ENCODE data around the gene APOC3. TPM values are rescaled to one million over a fixed set of nuclear protein-coding genes. Genes with fewer than 3 reads are reported as not detected.

APOC3 gene
- total RNA-seq, 1 experiment from 2014 or later: 2.5 TPM

DNA sequence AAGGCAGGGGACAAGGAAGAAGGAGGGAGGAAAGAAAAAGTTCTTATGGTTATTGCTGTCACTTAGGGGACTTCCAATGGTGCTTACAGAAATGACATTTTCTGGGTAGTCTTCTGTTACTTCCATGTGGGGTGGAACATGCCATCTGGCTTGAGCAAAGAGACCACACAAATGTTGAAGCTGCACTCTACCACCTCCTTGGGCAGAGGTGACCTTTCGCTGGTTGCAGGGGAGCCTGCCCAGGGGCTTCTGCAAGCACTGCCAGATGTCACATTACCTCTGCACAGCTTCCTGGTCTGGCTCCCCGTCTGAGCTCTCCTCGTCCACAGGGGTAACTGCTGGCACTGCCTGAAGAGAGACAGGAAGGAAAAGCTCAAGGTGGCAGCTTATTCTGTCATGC, 40.3 kb downstream of the APOC3 start:
- CTCF ChIA-PET: interaction anchor here (1.0 to 1.6 kb wide), 3 partner anchors 10 to 274 kb away, joined by 3 to 8 read pairs (median 5); partner anchors contain the start of gene PAFAH1B2

GRCh38 chr11:116871248-116871647, 41.5 kb downstream of the APOC3 start:
- no peak overlapping the region for H3K4me3 Mint-ChIP-seq
- H3K27me3 Mint-ChIP-seq (ENCODE audit: low read depth): no peaks in the 10 kb centered on the region
- H3K4me1 Mint-ChIP-seq: no peaks in the 10 kb centered on the region
- H3K36me3 Mint-ChIP-seq: peaks cover 51% of the 10 kb centered on the region
- no peak overlapping the region for H3K27ac Mint-ChIP-seq
- H3K9me3 Mint-ChIP-seq: no peaks in the 10 kb centered on the region
- no peak for TF ChIP-seq FOXP1 (CRISPR knock-in tag; IDR thresholded peaks at IDR 0.05; ENCODE audit: borderline replicate concordance)
- no peak for TF ChIP-seq RORB (CRISPR knock-in tag; IDR thresholded peaks at IDR 0.05)
- TF ChIP-seq ZNF396 (CRISPR knock-in tag; IDR thresholded peaks at IDR 0.05; ENCODE audit: borderline replicate concordance): no peak
- TF ChIP-seq HMGA2 (CRISPR knock-in tag; IDR thresholded peaks at IDR 0.05): no peak
- TF ChIP-seq ATF3 (CRISPR knock-in tag; conservative IDR thresholded peaks at IDR 0.05): no peak
- TF ChIP-seq, protein P1, sequence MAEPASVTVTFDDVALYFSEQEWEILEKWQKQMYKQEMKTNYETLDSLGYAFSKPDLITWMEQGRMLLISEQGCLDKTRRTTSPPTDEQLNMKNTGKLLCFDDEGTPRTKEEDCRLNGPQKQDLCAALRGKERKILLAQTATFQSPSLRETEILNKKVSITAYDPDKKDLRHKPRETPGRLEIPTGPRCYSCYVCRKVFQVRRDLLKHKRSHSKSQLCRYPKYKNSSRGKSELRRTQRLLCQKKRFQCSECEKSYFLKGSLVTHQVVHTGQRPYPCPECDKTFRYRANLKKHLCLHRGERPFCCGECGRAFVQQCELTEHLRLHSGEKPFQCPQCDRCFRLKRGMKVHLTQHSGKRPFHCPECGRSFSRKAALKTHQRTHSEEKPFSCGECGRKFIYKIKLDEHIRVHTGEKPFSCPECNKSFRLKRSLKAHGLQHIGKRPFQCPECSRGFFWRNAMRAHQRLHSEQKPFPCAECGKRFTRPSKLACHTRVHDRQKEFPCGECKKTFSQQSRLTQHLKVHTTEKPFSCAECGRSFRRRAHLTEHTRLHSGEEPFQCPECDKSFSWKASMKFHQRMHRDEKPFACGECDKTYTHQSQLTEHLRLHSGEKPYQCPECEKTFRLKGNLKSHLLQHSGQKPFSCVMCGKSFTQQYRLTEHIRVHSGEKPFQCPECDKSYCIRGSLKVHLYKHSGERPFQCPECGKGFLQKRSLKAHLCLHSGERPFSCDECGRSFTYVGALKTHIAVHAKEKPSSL (CRISPR knock-in tag; conservative IDR thresholded peaks at IDR 0.05): no peak
- TF ChIP-seq, protein P2, sequence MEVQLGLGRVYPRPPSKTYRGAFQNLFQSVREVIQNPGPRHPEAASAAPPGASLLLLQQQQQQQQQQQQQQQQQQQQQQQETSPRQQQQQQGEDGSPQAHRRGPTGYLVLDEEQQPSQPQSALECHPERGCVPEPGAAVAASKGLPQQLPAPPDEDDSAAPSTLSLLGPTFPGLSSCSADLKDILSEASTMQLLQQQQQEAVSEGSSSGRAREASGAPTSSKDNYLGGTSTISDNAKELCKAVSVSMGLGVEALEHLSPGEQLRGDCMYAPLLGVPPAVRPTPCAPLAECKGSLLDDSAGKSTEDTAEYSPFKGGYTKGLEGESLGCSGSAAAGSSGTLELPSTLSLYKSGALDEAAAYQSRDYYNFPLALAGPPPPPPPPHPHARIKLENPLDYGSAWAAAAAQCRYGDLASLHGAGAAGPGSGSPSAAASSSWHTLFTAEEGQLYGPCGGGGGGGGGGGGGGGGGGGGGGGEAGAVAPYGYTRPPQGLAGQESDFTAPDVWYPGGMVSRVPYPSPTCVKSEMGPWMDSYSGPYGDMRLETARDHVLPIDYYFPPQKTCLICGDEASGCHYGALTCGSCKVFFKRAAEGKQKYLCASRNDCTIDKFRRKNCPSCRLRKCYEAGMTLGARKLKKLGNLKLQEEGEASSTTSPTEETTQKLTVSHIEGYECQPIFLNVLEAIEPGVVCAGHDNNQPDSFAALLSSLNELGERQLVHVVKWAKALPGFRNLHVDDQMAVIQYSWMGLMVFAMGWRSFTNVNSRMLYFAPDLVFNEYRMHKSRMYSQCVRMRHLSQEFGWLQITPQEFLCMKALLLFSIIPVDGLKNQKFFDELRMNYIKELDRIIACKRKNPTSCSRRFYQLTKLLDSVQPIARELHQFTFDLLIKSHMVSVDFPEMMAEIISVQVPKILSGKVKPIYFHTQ (CRISPR knock-in tag; IDR thresholded peaks at IDR 0.05): no peak
- TF ChIP-seq ZMAT4 (CRISPR knock-in tag; IDR thresholded peaks at IDR 0.05): no peak
- no peak for TF ChIP-seq ESRRA (CRISPR knock-in tag; IDR thresholded peaks at IDR 0.05; ENCODE audit: borderline replicate concordance)
- no peak for TF ChIP-seq HMGXB4 (CRISPR knock-in tag; IDR thresholded peaks at IDR 0.05)
- TF ChIP-seq IRF2 (CRISPR knock-in tag; IDR thresholded peaks at IDR 0.05; ENCODE audit: borderline replicate concordance, low read depth): no peak
- no peak for TF ChIP-seq ZNF512 (CRISPR knock-in tag; IDR thresholded peaks at IDR 0.05; ENCODE audit: borderline replicate concordance)
- TF ChIP-seq, protein P3, sequence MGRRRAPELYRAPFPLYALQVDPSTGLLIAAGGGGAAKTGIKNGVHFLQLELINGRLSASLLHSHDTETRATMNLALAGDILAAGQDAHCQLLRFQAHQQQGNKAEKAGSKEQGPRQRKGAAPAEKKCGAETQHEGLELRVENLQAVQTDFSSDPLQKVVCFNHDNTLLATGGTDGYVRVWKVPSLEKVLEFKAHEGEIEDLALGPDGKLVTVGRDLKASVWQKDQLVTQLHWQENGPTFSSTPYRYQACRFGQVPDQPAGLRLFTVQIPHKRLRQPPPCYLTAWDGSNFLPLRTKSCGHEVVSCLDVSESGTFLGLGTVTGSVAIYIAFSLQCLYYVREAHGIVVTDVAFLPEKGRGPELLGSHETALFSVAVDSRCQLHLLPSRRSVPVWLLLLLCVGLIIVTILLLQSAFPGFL (CRISPR knock-in tag; IDR thresholded peaks at IDR 0.05; ENCODE audit: borderline replicate concordance): no peak
- no peak for TF ChIP-seq NFE2L1 (CRISPR knock-in tag; IDR thresholded peaks at IDR 0.05)
- no peak for TF ChIP-seq SP1 (CRISPR knock-in tag; conservative IDR thresholded peaks at IDR 0.05)
- CTCF ChIA-PET: interaction anchor here (1.6 kb wide), 1 partner anchor 267 kb away, joined by 8 read pairs; no protein-coding TSS in a partner anchor
- no peak for ATAC-seq
- DNase-seq (ENCODE audit: low spot score): no peak
- POLR2A ChIA-PET: no interaction called here

More for the DNA sequence above, 40.3 kb downstream of the APOC3 start:
- Mint-ChIP-seq H3K27me3 (ENCODE audit: low read depth) (no peaks in the 10 kb centered on the region), H3K27ac (no peak overlapping the region), H3K4me1 (no peaks in the 10 kb centered on the region), H3K9me3 (no peaks in the 10 kb centered on the region), H3K36me3 (peaks cover 48% of the 10 kb centered on the region), H3K4me3 (no peak overlapping the region)
- ATAC-seq (no peak), DNase-seq (ENCODE audit: low spot score) (no peak)
- POLR2A ChIA-PET: no interaction called here
- no peak for TF ChIP-seq MAX (CRISPR knock-in tag; IDR thresholded peaks at IDR 0.05)
- TF ChIP-seq ZNF232 (CRISPR knock-in tag; IDR thresholded peaks at IDR 0.05): no peak

All from WTC11 (cell line).